Testis (tissue), 3 donors: ENCODE measurements around the gene C4orf50. TPM values are rescaled to one million over a fixed set of nuclear protein-coding genes. Genes with fewer than 3 reads are reported as not detected.

Source experiments
- DNase-seq: peaks from one replicate; pipeline ENCODE4 v3.0.0-alpha.2; 2019
- H3K27ac ChIP-seq, 2 donors: fragments of 200-600 bp; sonication (generic); one replicate each; pipeline ENCODE4 v1.5.1; 2019
- H3K27me3 ChIP-seq: fragments of 200-600 bp; sonication (generic); one replicate; pipeline ENCODE4 v1.5.1; 2019
- H3K36me3 ChIP-seq: fragments of 200-600 bp; sonication (generic); one replicate; pipeline ENCODE4 v1.5.1; 2017; ENCODE audit warnings: low read depth; ENCODE audit errors: missing control alignments
- H3K4me1 ChIP-seq: fragments of 200-600 bp; sonication (generic); one replicate; pipeline ENCODE4 v1.5.1; 2019
- H3K4me3 ChIP-seq, 2 donors: fragments of 200-600 bp; sonication (generic); one replicate each; pipeline ENCODE4 v1.5.1; 2017 to 2019
- H3K9me3 ChIP-seq: fragments of 200-600 bp; sonication (generic); one replicate; pipeline ENCODE4 v1.5.1; 2017
- POLR2A ChIP-seq: fragments of 450-650 bp; IDR thresholded peaks from one replicate; pipeline ENCODE4 v1.6.1; 2017; ENCODE audit warnings: antibody characterized with exemption, mild to moderate bottlenecking, moderate library complexity
- WGBS, 2 donors: methylation state at CpG; one replicate each; pipeline ENCODE4 v1.1.5; 2018; 5-methylcytosine and 5-hydroxymethylcytosine counted together
- intact Hi-C: fragments of 100-400 bp; cut with DNase I; formaldehyde crosslinking; loops from one replicate; pipeline ENCODE4 v1.15.1; 2023; ENCODE audit warnings: low total_unique reads
- polyA plus RNA-seq: library from polyadenylated mRNA; stranded (reverse); fragments of 350-450 nt; fragmentation: Illumina TruSeq; extraction: RNeasy Lipid Tissue Mini Kit (QIAGEN cat#74804); gene quantifications from one replicate; pipeline ENCODE4 v1.2.3, GENCODE V29; 2014; ENCODE audit warnings: low read depth, low replicate concordance; ENCODE audit not compliant: insufficient read depth
- total RNA-seq, 2 donors: library from RNA; depleted of rRNA; stranded (reverse); fragments of >200 nt; gene quantifications; one replicate each; pipeline ENCODE4 v1.2.3, GENCODE V29; 2016
- TF ChIP-seq, protein P1 (sequence below), 3 experiments: fragments of 450-650 bp in 2 of 3; fragments of 200-600 bp in 1 of 3; sonication (generic) in 1 of 3; IDR thresholded peaks; one replicate each; pipeline ENCODE4 v1.5.1; 2016 to 2019; ENCODE audit warnings: antibody characterized with exemption in 3 of 3, mild to moderate bottlenecking in 2 of 3, moderate library complexity in 1 of 3

Gene C4orf50
- total and polyA plus RNA-seq, 3 donors from 2014 or later = 1.1 to 2.7 (median 1.8) TPM

DNA sequence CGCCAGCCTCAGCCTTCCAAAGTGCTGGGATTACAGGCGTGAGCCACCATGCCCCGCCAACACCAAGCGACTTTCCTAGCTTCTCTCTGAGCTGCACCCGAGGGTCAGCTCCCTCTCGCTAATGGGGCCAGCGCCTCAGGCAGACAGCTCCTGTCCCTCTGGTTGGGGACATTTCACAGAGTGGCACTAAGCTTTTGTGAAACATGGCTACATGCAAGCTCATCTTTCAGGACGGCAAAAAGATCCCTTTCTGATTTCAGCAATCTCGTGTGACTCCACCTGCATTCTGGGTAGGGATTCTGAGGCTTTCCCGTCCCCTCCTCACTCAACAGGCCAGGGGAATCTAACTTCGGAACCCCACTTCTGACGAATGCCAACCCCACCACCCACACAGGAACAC is 31.0 kb upstream of the C4orf50 start:
- Histone ChIP-seq H3K27me3 (no peaks in the 10 kb centered on the region), H3K4me3 (no peak overlapping the region), H3K36me3 (no peaks in the 10 kb centered on the region), H3K4me1 (no peaks in the 10 kb centered on the region), H3K9me3 (no peaks in the 10 kb centered on the region), H3K27ac (no peak overlapping the region)
- 94 to 97% methylated on average over 7 to 12 of the region's 12 CpGs for WGBS, 2 donors
- intact Hi-C loops = no loop called here
- TF ChIP-seq, protein P1, sequence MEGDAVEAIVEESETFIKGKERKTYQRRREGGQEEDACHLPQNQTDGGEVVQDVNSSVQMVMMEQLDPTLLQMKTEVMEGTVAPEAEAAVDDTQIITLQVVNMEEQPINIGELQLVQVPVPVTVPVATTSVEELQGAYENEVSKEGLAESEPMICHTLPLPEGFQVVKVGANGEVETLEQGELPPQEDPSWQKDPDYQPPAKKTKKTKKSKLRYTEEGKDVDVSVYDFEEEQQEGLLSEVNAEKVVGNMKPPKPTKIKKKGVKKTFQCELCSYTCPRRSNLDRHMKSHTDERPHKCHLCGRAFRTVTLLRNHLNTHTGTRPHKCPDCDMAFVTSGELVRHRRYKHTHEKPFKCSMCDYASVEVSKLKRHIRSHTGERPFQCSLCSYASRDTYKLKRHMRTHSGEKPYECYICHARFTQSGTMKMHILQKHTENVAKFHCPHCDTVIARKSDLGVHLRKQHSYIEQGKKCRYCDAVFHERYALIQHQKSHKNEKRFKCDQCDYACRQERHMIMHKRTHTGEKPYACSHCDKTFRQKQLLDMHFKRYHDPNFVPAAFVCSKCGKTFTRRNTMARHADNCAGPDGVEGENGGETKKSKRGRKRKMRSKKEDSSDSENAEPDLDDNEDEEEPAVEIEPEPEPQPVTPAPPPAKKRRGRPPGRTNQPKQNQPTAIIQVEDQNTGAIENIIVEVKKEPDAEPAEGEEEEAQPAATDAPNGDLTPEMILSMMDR (IDR thresholded peaks at IDR 0.05) = no peak
- no peak for TF ChIP-seq POLR2A
- no peak for DNase-seq

DNA sequence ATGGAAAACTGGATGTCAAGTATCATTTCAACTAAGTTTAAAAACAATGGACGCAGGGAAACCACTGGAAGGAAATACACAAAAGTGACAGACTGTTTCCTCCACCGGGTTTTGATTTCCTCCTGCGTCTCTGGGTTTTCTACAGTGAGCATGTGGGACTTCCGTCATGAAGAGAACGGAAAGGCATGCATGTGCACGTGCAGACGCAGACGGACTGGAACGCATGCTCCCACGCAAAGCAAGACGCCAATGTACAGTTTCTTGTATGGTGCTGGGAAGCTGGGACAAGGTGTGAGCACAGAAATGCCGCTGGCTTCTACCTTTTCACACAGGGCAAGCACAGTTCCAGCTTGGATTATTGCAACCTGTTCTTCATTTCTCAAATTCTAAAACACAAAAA is 30.3 kb upstream of the C4orf50 start:
- H3K4me1 ChIP-seq = no peaks in the 10 kb centered on the region
- intact Hi-C loops = no loop called here
- WGBS, 2 donors = 75 to 82% methylated on average over 12 of the region's 12 CpGs
- no peaks in the 10 kb centered on the region for H3K36me3 ChIP-seq
- no peak for TF ChIP-seq POLR2A
- H3K9me3 ChIP-seq = no peaks in the 10 kb centered on the region
- DNase-seq = no peak
- H3K4me3 ChIP-seq = no peak overlapping the region
- no peak overlapping the region for H3K27ac ChIP-seq
- no peaks in the 10 kb centered on the region for H3K27me3 ChIP-seq

DNA sequence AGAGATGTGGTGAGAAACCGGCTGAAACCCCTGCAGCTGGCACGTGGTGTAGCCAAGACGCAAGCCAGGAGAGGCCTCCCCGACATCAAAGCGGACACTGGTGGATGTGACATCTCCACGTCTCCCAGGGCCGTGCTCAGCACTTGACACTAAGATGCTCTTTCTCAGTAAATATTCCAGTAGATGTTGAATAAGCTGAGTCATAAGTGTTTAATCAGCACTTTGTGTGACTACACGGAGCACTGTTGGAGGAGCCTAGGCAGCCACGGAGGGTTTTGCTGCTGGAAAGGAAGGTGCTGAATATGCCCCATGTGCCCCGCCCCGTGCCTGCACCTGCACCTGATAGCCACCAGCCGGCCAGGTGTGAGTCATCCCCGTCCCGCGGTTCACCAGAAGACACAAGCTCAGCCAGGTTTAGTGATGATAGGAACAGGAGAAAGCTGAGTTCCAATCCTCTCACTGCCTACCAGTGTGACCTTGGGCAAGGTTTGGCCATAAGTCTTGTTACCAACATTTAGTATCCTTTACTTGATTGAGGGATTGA is 29.0 kb upstream of the C4orf50 start:
- no peak for DNase-seq
- H3K36me3 ChIP-seq = no peaks in the 10 kb centered on the region
- intact Hi-C loops = no loop called here
- no peak for TF ChIP-seq POLR2A
- TF ChIP-seq, protein P1 (IDR thresholded peaks at IDR 0.05) = no peak
- no peaks in the 10 kb centered on the region for H3K9me3 ChIP-seq
- H3K4me3 ChIP-seq = no peak overlapping the region
- H3K4me1 ChIP-seq = no peaks in the 10 kb centered on the region
- H3K27me3 ChIP-seq = no peaks in the 10 kb centered on the region
- WGBS, 2 donors = 84 to 90% methylated on average over 11 to 15 of the region's 15 CpGs
- H3K27ac ChIP-seq = no peak overlapping the region

DNA sequence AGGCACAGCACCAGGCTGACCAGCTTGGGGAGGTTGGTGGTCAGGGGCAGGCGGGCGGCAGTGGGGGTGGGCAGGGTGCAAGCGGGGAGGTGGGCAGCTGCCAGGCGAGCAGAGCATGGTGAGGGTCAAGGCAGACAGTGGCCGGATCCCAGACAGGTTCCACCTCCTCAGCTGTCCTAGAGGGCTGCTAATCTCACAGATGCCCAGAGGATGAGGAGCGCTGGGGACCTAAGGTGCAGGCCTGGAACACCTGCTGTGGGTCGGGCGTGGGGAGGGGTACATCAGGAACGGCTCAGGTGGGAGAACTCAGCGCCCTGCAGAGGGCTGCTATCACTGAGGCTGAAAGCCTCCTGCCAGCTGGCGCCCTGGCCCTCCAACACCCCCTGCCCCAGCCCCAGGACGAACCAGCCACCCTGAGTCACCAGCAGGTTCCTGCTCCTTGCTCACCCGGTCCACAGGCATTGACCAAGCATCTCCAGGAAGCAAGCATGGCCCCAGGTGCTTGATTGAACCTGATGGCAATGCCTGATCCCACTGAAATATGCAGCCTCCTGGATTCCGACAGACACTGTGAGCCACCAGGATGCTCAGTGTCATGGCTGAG is 28.4 kb upstream of the C4orf50 start:
- Histone ChIP-seq H3K4me3 (no peak overlapping the region), H3K36me3 (no peaks in the 10 kb centered on the region), H3K4me1 (no peaks in the 10 kb centered on the region), H3K9me3 (no peaks in the 10 kb centered on the region), H3K27ac (no peak overlapping the region), H3K27me3 (no peaks in the 10 kb centered on the region)
- intact Hi-C loops = no loop called here
- TF ChIP-seq POLR2A = no peak
- TF ChIP-seq, protein P1 (IDR thresholded peaks at IDR 0.05) = no peak
- DNase-seq = no peak
- 93 to 95% methylated on average over 8 to 14 of the region's 14 CpGs for WGBS, 2 donors

DNA sequence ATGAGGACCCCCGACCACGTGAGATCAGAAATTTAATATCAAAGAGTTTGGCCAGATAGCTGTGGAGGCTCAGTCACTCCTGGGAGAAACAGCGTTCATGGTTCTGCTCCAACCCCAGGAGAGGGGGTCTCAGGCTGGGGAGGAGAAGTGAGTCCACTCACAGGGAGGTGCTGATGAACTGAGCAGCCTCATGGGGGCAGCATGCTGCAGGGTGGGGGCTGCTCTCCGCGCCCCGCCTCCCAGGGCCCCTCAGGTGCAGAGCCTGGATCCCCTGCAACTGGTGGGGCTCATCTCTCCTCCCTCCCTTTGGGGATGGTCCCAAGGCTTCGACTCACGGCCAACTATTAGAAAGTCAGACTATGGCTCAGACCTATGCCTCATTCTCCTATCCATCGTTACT is 26.6 kb upstream of the C4orf50 start:
- Histone ChIP-seq H3K9me3 (no peaks in the 10 kb centered on the region), H3K27ac (no peak overlapping the region), H3K36me3 (no peaks in the 10 kb centered on the region), H3K27me3 (no peaks in the 10 kb centered on the region), H3K4me1 (no peaks in the 10 kb centered on the region), H3K4me3 (no peak overlapping the region)
- WGBS, 2 donors = 49 to 51% methylated on average over 9 of the region's 9 CpGs
- TF ChIP-seq POLR2A = no peak
- TF ChIP-seq, protein P1 (IDR thresholded peaks at IDR 0.05) = no peak
- no peak for DNase-seq
- intact Hi-C loops = no loop called here
